ENCODE results near the gene ARL13B.
A peak's percentile ranks its signal among the peaks of the same experiment; 100 is the strongest.
"Not testable (repeated sequence)": the region's sequence is repeated elsewhere in the genome, so short reads cannot be mapped to it uniquely, and the experiment has no call there.

Gene ARL13B

GRCh38 chr3:93979850-93980676 is at the start of gene ARL13B:
TSS of gene ARL13B (plus strand) at chr3:93980155. CDS start at chr3:93980424, 269 bp downstream.
- peak; percentile 90 to 92 for DNase-seq (ENCODE audit: low read depth in 2 of 2)

GRCh38 chr3:93931597-93932229 is 48.2 kb upstream of the ARL13B start:
- DNase-seq (ENCODE audit: low read depth in 2 of 2), result no peak

GRCh38 chr3:93934366-93935046 is 45.4 kb upstream of the ARL13B start:
- DNase-seq (ENCODE audit: low read depth in 2 of 2), result no peak

- DNase-seq (ENCODE audit: low read depth in 2 of 2), result no peak
Observed at GRCh38 chr3:93936549-93936948, 43.4 kb upstream of the ARL13B start.

- not testable (repeated sequence) for DNase-seq (ENCODE audit: low read depth in 2 of 2)
Observed at GRCh38 chr3:93937485-93937884, 42.5 kb upstream of the ARL13B start.

- DNase-seq (ENCODE audit: low read depth in 2 of 2), result not testable (repeated sequence)
Observed at GRCh38 chr3:93949958-93950357, 30.0 kb upstream of the ARL13B start.

GRCh38 chr3:93961026-93961425 is 18.9 kb upstream of the ARL13B start:
- no peak for DNase-seq (ENCODE audit: low read depth in 2 of 2)

- DNase-seq (ENCODE audit: low read depth in 2 of 2), result no peak
Observed at GRCh38 chr3:93961489-93961888, 18.5 kb upstream of the ARL13B start.

GRCh38 chr3:93962798-93963197 is 17.2 kb upstream of the ARL13B start:
- DNase-seq (ENCODE audit: low read depth in 2 of 2), result no peak

GRCh38 chr3:93965106-93965505 is 14.8 kb upstream of the ARL13B start:
- not testable (repeated sequence) for DNase-seq (ENCODE audit: low read depth in 2 of 2)

- DNase-seq (ENCODE audit: low read depth in 2 of 2), result no peak
Observed at GRCh38 chr3:93969443-93969842, 10.5 kb upstream of the ARL13B start.

- DNase-seq (ENCODE audit: low read depth in 2 of 2), result no peak
Observed at GRCh38 chr3:93969997-93970396, 10.0 kb upstream of the ARL13B start.

- DNase-seq (ENCODE audit: low read depth in 2 of 2), result peak in 1 of 2 donors; percentile 36
Observed at GRCh38 chr3:93973131-93974126, 6.5 kb upstream of the ARL13B start, which contains the start of gene PROS1. TSS of gene PROS1 (minus strand) at chr3:93973896. CDS start at chr3:93973749, 147 bp downstream.

GRCh38 chr3:93981649-93982048 is 1.7 kb downstream of the ARL13B start:
- no peak for DNase-seq (ENCODE audit: low read depth in 2 of 2)

GRCh38 chr3:93983408-93983807 is 3.5 kb downstream of the ARL13B start:
- DNase-seq (ENCODE audit: low read depth in 2 of 2), result no peak

- no peak for DNase-seq (ENCODE audit: low read depth in 2 of 2)
Observed at GRCh38 chr3:93984618-93985017, 4.7 kb downstream of the ARL13B start.

- no peak for DNase-seq (ENCODE audit: low read depth in 2 of 2)
Observed at GRCh38 chr3:93988283-93988682, 8.3 kb downstream of the ARL13B start.

GRCh38 chr3:93988764-93989163 is 8.8 kb downstream of the ARL13B start:
- DNase-seq (ENCODE audit: low read depth in 2 of 2), result no peak

GRCh38 chr3:93989241-93989640 is 9.3 kb downstream of the ARL13B start:
- DNase-seq (ENCODE audit: low read depth in 2 of 2), result no peak

- DNase-seq (ENCODE audit: low read depth in 2 of 2), result no peak
Observed at GRCh38 chr3:93991631-93992030, 11.7 kb downstream of the ARL13B start.

- no peak for DNase-seq (ENCODE audit: low read depth in 2 of 2)
Observed at GRCh38 chr3:93992207-93992606, 12.3 kb downstream of the ARL13B start.
